ENCODE measurements around the gene FSD1.

The FSD1 gene

DNA sequence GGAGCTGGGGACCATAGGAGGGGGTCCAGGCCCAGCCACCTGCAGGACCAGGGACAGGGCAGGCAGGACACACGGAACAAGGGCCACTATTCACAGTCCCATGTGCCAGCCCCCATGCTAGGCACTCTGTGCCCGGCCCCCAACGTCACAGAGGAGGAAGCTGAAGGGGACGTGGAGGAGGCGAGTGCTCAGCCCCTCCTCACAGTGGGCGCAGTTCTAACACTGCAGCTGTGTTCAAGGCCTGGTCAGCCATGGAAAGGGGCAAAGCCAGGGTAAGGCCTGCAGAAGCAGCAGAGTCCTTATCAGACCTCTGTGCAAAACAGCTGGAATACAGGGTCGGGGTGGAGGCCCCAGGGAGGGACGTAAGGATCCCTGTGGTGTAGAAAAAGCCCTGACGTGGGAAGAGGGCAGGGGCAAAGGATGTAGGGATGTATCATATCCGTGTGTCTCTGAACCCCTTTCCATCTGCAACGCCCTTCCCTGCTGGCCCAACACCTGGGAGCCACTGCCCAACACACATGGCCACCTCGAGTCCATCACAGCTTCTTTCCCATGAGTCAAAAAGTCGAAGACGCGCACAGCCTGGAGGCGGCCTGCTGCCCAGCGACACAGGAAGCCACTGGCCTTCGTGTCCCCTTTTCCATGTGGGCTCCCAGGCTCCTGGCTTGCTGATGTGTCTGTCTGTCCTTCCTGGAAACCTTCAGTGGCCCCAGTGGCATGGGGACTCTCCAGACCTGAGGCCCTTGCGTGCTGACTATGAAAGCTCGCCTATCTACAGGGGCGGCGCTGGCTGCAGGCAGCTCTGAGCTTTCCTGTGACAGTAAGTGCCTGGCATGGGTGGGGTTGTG, 68.0 kb downstream of the FSD1 start:
- DNase-seq (ENCODE audit: insufficient read length, low spot score) (no peak), FAIRE-seq (no peak)
- TF ChIP-seq POLR2A (IDR thresholded peaks at IDR 0.05; ENCODE audit: low read depth, low read length) = no peak

GRCh38 chr19:4373013-4373367, 68.6 kb downstream of the FSD1 start:
- DNase-seq (ENCODE audit: insufficient read length, low spot score) (no peak), FAIRE-seq (no peak)
- TF ChIP-seq POLR2A (IDR thresholded peaks at IDR 0.05; ENCODE audit: low read depth, low read length) = no peak

Measured in H54 (cell line).